ENCODE data around the gene TAF6.
"Not testable (repeated sequence)": the region's sequence is repeated elsewhere in the genome, so short reads cannot be mapped to it uniquely, and the experiment has no call there.

TAF6 gene

GRCh38 chr7:100130608-100131453 is 11.7 kb upstream of the TAF6 start:
- TF ChIP-seq CTCF (conservative IDR thresholded peaks at IDR 0.05), result peak; percentile 92
- no peak overlapping the region for H3K27ac ChIP-seq

- not testable (repeated sequence) for H3K27ac ChIP-seq
Observed at GRCh38 chr7:100130220-100130607, 11.1 kb upstream of the TAF6 start.

- no peak for TF ChIP-seq CTCF (conservative IDR thresholded peaks at IDR 0.05)
- H3K27ac ChIP-seq, result peak overlapping the region; percentile 99; the same call in 1 of the 2 replicates
Observed at GRCh38 chr7:100128637-100128963, 9.4 kb upstream of the TAF6 start.

- H3K27ac ChIP-seq, result peak overlapping the region; percentile 99
Observed at GRCh38 chr7:100127866-100128636, 8.9 kb upstream of the TAF6 start.

GRCh38 chr7:100126931-100127865 is 8.0 kb upstream of the TAF6 start, which contains the start of gene MBLAC1:
MBLAC1 (plus strand) TSS chr7:100126967; CDS start chr7:100127396, 429 bp downstream.
- peak within 1 kb of the TSS; percentile 99 for H3K27ac ChIP-seq
- no peak for TF ChIP-seq CTCF (conservative IDR thresholded peaks at IDR 0.05)

More at GRCh38 chr7:100127866-100128636, 8.9 kb upstream of the TAF6 start:
- no peak for TF ChIP-seq CTCF (conservative IDR thresholded peaks at IDR 0.05)

GRCh38 chr7:100126239-100126930 is 7.2 kb upstream of the TAF6 start:
- H3K27ac ChIP-seq, result peak overlapping the region; percentile 99
- TF ChIP-seq CTCF (conservative IDR thresholded peaks at IDR 0.05), result no peak

Measured in VCaP (cell line).